GM19397 (cell line): ENCODE data around the gene ZPR1.
"Not testable (repeated sequence)": the region's sequence is repeated elsewhere in the genome, so short reads cannot be mapped to it uniquely, and the experiment has no call there.

Experiments used
- ATAC-seq: cut with Tn5 transposase; IDR thresholded peaks from one replicate; pipeline ENCODE4 v1.9.1; 2021; ENCODE audit warnings: mild to moderate bottlenecking, moderate library complexity; ENCODE audit not compliant: unreplicated experiment

Gene ZPR1

DNA sequence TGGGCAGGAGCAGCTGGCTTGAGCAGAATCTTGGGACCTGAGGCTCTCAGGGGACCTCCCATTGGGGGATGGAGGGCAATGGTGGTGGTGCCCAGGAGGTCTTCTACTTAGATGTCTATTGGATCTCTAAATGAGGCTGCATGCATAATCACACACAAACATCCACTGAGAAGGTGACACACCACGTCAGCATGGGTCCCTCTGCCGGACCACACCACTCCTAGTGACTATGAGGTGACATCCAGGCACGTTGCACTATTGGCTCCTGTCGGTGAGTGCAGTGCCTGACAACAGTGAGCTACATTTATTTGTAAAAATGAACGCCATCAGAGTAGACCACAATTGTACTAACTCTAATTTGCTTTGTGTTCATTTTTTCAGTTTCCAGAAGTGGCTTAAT, 37.6 kb upstream of the ZPR1 start:
- no peak for ATAC-seq

DNA sequence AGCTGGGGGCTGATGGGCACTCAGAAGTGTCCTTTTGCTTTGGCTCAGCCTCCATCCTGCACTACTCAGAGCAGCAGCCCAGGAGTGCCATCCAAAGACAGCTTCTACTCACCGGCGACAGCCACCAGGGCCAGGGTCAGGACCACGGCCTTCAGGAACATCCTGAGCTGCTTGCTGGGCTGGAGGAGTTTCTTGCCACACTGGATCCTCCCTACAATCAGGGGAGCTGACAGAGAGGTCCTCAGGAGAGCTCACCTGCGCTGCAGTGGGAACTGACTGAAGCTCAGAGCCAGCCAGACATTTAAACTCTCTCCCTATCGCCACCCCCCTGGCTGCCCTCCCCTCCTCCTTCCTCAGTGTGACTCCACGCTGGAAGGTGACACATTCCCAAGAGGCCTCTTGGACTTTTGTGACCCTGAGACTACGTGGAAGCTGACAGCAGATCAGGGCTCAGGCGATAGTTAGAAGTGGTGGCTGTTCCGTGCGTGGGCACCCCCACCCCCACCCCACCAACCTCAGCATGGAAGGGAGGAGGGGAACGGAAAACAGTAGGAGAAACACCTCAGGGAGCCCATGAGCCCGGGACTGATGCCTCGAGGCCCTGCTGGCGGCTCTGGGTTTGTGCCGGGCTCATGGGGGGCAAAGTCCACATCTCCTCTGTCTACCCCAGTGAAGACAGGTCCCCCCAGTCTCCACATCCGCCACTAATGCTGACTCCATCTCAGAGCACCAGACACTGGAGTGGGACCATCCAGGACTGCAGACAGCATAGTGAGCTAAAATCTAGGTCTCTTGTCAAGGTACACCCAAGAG, 35.4 kb upstream of the ZPR1 start, which contains the start of gene APOA4:
APOA4 (minus strand) TSS at position 274 of the 813 bp plus-strand sequence; CDS start at position 161, 113 bp downstream.
- ATAC-seq = no peak

DNA sequence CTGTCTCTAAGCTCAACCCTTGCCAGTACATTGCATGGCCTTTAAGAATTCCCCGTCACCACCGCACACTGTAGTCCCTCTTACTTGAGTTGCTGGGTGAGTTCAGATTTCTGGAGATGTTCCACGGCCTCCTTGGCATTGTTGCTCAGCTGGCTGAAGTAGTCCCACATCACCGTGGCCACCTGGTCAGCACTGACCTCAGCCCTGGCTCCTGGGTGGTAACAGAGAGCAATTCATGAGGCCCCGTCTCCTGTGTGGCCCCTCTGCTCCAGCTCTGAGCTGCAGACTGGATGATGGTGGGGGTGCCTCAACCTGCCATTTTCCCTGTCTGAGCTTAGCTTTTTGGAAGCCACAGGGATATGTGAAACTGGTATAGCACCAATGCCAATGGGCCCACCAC, 34.8 kb upstream of the ZPR1 start:
- ATAC-seq = no peak

DNA sequence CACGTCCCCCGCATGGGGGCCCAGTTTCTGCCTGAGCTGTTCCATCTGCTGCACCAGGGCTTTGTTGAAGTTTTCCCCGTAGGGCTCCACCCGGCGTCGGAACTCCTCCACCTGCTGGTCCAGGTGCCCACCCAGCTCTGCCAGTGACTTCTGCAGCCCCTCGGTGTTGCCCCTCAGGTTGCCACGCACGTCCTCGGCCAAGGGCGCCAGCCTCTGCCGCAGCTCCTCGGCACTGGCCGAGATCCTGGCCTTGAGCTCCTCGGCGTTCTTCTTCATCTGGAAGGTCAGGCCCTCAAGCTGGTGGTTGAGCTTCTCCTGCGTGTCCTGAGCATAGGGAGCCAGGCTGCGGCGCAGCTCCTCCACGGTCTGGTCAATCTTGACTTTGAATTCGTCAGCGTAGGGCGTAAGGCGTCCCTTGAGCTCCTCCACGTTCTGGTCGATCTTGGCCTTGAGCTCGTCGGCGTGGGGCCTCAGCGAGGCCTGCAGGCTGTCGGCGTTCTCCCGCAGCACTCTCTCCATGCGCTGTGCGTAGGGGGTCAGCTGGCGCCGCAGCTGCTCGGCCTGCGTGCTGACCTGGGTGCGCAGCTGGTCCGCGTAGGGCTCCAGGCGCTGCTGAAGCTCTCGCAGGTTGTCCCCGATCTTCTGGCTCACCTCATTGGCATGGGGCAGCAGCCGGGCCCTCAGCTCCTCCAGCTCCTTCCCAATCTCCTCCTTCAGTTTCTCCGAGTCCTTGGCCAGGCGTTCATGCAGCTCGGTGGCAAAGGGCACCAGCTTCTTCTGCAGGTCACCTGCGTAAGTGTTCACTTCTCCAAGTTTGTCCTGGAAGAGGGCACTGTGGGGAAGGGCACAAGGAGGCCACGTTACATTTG, 33.5 kb upstream of the ZPR1 start:
- no peak for ATAC-seq

DNA sequence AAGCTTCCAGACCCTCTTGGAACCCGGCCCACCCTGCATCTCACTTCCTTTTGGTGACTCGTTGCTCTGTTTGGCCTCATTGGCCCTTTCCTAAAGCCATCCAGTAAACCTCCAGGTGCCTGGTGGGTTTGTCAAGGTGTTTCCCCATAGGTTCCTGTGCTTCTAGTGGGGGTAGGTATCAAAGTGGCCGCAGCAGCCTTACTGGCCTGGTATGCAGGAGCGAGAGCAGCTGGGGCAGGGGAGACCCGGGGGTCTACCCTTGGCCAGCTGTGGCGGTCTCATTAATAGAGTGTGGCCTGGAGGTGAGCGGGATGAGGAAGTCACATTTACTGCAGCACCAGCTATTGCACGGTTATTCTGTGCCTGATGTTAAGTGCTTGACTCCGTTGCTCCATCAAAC, 31.2 kb upstream of the ZPR1 start:
- no peak for ATAC-seq

DNA sequence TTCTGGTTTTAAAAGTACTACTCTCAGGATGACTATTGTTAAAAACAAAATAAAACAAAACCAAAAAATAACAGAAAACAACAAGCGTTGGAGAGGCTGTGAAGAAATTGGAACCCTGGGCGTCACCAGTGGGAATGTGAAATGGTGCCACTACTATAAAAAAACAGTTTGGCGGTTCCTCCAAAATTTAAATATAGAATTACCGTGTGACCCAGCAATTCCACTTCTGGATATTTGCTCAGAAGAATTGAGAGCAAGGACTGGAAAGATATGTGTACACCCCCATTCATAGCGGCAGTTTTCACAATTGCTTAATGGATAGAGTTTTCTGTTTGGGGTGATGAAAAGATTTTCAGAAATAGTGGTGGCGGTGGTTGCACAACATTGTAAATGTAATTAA, 26.7 kb upstream of the ZPR1 start:
- no peak for ATAC-seq

DNA sequence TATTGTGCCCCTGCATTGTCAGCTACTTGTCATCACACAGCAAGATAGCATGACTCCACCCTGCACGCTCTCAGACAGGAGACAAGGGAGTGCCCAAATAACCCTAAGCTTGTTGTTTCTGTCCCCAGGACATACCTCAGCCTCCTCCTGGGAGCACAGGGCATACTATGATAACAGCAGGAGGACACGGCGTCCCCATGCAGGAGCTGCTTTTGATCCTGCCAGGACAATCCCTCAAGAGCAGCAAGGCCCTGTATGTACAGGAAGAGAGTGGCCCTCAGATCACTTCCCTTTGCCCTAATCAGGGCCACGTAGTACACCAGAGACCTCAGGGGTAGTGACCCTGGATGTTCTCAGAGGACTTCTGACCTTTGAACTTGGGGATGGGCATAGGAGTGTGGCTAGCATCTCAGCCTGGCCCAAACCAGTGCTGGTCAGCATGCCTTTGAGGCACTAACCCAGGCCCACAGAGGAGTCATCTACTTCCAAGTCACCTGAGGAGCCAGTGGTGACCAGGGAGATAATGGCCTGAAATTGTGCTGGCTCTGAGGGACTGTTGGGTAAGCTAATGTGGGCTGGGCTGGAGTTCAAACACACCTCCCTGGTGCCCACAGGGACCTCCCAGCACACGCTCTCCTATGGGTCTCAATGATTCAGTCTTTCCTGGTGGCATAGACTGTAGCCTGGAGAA, 26.1 kb upstream of the ZPR1 start:
- ATAC-seq = no peak

DNA sequence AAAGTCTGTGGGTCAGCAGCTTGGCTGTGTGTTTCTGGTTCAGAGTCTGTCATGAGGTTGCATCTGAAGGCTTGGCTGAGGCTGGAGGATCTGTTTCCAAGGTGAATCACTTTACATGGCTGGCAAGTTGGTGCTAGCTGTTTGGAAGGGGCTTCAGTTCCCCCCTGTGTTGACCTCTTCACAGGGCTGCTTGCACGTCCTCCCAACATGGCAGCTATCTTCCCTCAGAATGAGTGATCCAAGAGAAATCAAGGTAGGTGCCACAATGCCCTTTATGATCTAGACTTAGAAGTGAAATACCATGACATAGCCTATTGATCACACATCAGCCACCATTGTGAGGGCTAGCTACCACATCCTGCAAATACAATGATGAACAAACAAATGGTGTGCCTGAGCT, 25.3 kb upstream of the ZPR1 start:
- no peak for ATAC-seq

DNA sequence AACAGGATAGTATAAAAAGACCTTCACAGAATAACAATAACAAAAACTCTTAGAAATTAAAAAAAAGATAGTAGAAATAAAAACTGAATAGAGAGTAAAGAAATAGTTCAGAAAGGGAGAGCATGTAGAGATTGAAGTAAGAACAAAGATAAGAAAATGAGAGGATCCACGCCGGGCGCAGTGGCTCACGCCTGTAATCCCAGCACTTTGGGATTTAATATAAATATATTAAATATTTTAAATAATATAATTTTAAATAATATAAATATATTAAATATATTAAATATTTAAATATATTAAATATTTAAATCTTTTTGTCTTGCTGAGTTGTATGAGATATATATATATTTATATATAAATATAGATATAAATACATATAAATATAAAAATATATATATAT, 24.3 kb upstream of the ZPR1 start:
- ATAC-seq = no peak

DNA sequence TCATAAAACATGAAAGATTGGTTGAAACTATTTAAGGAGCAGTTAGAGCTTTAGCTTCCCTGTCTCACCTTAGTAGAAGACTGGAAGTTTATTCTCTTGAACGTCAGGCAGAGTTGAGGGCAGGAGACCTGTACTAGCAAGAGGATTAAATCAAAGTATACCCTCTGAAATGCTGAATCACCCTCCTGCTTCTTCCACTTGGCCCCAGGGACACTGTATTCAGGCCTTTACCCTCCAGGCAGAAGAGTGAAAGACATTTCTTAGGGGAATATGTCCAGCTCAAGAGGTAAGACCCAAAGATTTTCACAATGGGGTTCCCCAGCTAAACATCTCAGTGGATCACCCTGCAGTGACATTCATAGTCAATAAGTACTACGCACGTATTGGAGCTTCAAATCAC, 23.4 kb upstream of the ZPR1 start:
- no peak for ATAC-seq

DNA sequence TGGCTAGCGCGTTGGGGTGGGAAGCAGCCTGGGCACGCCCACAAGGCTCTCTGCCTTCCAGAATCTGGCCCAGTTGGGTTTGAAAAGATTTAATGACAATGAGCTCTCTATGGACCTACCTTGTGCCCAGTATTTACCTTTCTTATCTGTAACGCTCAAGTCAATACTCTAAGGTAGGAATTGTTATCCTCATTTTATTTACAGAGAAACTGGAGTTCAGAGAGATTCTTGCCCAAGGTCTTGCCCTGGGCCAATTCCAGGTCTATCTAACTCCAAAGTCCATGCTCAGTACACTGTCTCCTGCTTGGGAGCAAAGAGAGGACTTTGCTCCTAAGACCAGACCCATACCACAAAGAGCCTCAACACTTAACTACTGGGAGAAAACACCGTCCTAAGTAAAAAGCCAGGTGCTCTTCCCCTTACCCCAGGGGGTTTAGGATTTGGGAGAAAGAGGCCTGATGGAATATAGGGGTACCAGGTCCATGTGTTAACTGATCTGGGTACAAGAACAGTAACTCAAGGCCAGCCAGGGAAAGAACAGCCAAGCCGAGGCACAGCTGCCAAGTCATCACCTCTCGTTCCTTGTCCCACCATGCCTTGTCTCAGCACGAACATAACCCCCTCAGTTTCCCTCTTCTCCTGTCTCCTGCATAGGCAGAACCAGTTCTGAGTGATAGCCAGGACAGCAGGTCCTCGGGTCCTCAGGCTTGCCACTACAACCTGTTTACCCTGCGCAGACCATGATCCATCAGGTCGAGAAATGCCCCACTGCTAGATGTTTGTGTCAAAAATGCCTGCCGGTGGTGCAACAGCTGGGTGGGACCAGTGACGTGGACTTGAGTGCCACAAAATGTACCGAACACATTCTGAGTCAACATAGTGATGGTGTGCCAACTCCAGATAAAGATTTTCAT, 20.7 kb upstream of the ZPR1 start:
- ATAC-seq = no peak

DNA sequence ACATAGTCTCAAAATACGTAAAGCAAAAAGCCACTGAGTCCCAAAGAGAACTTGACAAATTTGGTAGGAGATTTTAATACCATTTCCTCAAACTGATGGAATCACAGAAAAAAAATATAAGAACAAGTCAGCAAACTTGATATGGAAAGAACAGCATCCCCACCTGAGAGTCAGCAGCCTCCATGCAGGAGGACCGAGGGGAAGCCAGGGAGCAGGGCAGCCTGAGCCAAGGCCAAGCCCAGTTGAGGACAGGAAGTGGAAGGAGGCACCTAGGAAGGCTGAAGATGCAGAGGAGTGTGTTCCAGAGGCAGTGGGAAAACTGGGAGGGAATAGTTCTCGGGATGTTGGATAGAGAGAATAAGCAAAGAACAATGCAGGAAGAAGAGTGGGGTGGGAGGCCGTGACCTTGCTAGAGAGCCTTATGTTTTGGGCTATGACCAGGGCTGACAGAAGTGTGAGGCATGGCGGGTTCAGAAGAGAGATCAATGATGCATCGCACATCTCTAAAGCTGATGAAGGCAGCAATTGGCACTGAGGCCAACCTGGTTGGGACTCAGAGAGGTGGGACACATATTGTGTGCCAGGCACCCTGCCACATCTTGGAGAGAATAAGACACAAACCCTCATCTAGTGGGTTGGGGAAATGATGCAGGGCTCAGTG, 19.9 kb upstream of the ZPR1 start:
- no peak for ATAC-seq

DNA sequence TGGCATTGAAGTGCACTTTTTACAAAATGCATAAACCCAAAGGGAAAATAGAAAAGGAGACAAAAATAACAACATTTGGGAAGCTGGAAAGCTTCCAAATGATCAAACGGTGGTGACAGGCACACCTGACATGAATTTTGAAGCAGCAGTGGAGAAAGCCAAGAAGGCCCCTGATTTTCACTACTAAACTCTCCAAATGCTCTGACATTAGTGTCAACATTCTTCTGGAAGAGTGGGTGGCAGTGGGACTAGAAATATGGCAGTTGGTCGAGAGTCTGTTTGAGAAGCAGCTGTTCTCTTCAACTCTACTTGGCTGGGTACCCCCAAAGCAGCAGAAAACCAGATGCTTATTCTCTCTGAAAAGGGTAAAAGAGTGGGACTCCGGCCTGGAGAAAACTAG, 16.2 kb upstream of the ZPR1 start:
- ATAC-seq = no peak

DNA sequence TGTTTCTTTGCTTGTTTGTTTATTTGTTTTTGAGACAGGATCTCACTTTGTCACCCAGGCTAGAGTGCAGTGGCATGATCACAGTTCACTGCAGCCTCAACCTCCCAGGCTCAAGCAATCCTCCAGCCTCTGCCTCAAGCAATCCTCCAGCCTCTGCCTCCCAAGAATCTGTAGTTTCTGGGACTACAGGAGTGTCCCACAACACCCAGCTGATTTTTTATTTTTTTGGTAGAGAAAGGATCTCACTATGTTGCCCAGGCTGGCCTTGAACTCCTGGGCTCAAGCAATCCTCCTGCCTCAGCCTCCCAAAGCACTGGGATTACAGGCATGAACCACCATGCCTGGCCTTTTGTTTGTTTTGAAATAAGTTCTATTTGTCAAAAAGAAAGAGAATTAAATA, 13.8 kb upstream of the ZPR1 start:
- not testable (repeated sequence) for ATAC-seq

DNA sequence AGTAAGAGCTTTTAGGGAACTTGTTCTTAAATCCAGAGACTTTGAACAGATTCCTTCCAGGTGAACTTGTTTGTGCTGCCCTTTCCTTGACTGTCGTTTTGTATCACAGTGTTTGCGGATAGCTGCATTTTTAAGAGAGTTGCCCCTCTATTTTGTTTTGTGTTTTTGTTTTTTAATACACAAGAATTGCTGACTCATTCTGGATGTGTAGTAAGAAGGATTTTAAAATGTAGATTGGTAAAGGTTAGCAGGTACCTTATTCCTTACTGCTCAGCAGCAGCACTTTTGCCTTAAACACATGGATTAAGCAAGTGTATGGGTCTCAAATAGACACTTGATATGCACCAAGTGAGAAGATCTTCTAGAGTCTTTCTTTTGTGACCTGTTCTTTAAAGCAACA, 12.8 kb upstream of the ZPR1 start:
- no peak for ATAC-seq

DNA sequence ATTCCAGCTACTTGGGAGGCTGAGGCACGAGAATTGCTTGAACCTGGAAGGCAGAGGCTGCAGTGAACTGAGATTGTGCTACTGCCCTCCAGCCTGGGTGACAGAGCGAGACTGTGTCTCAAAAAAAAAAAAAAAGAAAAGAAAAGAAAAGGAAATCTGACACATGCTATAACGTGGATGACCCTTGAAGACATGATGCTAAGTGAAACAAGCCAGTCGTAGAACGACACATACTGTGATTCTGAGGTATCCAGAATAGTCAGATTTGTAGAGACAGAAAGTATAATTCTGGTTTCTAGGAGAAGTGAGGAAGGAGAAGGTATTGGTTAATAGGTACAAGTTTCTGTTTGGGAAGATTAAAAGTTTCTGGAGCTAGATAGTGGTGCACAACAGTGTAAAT, 10.5 kb upstream of the ZPR1 start:
- ATAC-seq = no peak

DNA sequence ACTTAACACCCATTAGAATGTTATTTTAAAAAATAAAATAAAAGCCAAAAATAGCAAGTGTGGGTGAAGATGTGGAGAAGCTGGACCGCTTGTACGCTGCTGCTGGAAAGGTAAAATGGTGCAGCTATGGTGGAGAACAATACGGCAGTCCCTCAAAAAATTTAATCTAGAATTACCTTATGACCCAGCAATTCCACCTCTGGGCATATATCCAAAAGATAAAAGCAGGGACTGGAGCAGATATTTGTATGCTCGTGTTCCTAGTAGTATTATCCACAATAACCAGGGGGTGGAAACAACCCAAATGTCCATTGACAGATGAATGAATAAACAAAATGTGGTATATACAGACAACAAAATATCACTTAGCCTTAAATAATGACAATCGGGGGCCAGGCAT, 10.0 kb upstream of the ZPR1 start:
- no peak for ATAC-seq

DNA sequence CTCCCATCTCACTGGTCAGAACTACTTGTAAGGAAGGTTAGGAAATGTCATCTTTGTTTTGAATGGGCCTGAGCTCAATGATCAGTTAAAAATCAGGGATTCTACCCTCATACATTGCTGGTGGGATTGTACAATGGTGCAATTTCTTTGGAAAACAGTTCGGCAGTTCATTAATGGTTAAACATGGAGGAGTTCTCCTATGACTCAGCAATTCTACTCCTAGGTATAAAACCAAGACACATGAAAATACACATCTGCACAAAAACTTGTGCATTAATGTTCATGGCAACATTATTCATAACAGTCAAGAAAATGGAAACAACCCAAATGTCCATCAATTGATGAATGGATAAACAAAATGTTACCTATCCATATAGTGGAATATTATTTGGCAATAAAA, 8.7 kb upstream of the ZPR1 start:
- no peak for ATAC-seq

DNA sequence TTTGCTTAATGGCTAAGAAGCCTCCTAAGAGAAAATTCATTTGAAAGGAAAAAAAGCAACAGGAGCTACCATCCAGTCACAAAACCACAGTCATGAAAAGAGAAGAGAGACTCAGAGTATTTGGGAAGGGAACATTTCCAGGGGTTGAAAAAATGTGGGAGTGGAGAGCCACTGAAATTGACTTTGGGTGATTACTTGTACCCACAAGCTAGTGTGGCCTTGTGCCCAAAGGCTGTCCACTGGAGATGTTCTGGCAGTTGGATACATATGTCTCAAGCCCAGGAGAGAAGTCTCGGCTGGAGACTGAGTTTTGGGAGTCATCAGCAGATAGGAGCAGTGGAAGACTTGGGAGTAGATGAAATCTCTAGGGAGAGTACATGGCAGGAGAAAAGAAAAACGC, 7.0 kb upstream of the ZPR1 start:
- ATAC-seq = no peak

DNA sequence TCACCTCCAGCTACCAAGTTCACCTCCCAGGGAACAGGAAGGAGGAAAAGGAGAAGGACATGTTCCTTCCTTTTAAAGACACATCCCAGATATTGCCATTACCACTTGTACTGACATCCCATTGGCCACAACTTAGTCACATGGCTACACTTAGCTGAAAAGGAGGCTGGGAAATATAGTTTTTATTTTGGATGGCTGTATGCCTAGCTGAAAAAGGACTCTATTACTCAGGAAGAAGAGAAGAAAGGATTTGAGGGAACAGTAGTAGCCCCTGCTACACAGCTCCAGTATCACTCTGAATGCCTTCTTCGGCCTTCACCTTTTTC, 5.9 kb upstream of the ZPR1 start:
- ATAC-seq = no peak
